LHCN-M2 (cell line): ENCODE results near the gene ZFHX2. TPM values are rescaled to one million over a fixed set of nuclear protein-coding genes. Genes with fewer than 3 reads are reported as not detected.
"Not testable (repeated sequence)": the region's sequence is repeated elsewhere in the genome, so short reads cannot be mapped to it uniquely, and the experiment has no call there.

Source experiments
- DNase-seq: peaks from one replicate; pipeline ENCODE4 v3.0.0-alpha.2; 2012; ENCODE audit warnings: low read depth
- total RNA-seq: library from RNA; depleted of rRNA; stranded (reverse); fragments of >200 nt; gene quantifications from 2 replicates; pipeline ENCODE4 v1.2.3, GENCODE V29; 2014

ZFHX2 gene
- total RNA-seq, 1 experiment from 2014 or later: 0.29 TPM

- DNase-seq: no peak
These were observed 11.5 kb downstream of the ZFHX2 start for GRCh38 chr14:23540141-23540469.

DNA sequence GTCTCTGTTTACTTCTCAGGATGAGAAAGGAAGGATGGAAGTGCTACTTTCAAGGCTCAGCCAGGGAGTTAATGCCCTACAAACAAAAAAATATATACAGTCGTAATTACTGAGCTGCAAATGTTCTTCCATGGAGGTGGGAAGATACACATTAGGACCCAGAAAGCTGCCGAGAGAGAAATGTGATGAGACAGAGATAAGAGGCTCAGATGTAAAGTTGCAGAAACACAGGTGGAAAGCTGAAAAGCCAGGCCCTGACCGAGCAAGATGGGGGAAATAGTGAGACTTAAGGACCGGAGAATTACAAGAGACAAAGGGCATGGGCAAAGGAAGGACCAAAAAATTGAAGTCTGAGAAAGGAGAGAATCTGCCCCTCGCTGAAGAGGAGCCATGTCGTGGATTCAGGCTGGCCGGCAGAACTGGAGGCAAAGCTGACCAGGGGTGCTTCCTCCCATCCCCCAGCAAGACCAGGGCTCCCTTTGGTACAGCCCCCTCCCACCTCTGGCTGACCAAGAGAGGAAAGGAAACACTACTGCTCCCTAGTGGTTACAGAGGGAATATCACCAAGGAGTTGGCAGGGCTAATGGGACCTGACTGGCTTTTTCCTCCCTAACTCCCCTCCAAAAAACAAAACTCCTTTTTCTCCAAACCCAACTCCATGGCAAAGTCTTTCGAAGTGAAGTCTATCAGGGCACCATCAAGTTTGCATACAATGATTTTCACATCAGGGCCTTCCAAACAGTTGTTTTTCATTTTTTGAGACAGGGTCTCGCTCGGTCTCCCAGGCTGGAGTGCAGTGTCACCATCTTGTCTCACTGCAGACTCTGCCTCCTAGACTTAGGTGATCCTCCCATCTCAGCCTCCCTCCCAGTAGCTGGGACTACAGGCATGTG is 12.1 kb downstream of the ZFHX2 start:
- peak; percentile 38 for DNase-seq

DNA sequence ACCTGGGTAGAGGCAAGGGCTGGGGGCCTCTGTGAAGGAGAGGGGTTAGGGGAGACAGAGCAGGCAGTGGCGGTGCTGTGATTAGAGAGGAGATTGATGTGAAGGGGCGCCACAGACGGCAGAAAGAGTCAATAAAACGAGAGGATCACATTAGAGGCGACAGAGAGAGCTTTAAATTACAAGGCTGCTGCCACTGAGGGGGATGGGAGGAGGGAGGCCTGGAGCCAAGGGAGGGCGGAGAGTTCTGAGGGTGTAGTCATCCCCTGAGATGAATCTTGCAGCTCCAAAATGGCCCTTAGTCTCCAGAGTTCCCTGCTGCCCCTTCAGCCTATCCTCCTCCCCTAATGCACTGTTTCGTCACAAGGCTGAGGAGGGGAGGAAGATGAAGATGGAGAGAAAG is 12.8 kb downstream of the ZFHX2 start:
- no peak for DNase-seq

DNA sequence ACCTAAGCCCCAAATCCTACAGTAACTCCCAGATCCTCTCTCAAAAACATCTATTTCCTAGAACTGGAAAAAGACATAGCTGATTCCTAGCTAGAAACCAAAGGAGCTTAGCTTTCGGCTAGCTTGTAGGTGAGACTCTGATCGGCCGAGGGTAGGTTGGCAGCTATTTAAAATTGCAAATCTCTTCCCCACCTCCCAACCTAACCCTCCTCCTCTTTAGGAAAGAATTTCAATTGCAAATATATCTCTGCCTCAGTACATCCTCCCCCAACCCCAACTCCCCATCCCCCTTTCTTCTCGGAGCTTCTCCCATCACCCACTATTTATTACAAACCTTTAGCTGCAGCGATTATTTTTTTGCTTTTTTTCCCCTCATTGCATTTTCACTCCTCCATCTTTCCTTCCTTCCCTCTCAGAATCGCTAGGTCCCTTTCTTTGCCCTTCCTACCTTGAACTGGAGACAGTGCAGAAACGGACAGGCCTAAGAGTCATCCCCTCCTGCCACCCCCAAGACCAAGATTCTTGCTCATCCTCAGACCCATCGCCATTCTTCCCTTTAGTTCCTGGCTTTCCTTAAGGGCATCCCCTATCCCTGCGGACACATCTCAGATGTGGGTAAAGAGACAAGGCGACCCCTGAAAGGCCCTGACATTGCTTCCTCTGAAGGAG is 13.4 kb downstream of the ZFHX2 start:
- no peak for DNase-seq

DNA sequence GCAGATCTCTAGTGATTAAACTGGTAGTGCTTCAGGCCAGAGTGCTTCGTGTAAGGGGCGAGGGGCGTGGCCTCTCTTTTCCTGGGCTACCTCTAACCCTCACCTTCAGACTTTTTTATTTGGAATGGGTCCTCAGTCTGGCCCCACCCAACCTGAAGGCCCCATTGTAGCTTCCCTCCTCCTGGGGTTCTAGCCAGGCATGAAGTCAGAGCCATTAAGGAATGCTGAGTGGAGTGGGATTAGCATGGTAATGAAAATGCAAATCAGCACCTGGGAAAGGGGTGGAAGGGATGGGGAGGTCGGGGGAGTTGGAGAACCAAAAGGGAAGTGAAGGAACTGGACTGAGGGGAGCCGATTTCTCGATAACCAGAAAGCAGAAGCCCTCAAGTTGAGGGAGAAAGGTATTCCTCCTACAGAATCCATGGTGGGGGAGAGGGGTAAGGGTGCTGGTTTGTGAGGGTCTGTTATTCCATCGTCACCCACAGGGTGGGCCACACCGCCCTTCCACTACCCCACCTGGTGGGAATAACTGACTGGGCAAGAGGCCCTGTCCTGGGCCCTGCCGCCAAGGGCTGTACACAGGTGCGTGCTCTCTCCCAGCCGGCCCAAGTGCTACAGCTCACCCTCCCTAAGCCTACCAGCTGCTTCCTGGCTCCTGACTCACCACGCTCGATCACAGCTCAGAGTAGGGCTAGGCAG is 14.1 kb downstream of the ZFHX2 start:
- DNase-seq: peak; percentile 48

DNA sequence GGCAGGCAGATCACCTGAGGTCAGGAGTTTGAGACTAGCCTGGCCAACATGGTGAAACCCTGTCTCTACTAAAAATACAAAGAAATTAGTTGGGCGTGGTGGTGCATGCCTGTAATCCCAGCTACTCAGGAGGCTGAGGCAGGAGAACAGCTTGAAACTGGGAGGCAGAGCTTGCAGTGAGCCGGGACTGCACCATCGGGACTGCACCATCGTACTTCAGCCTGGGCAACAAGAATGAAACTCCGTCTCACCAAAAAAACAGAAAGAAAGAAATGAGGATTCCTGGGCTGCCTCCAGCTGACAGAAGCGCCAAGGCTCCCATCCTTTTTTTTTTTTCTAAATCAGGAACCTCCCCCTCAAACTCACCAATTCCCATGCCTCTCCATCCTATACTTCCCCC is 14.7 kb downstream of the ZFHX2 start:
- not testable (repeated sequence) for DNase-seq

DNA sequence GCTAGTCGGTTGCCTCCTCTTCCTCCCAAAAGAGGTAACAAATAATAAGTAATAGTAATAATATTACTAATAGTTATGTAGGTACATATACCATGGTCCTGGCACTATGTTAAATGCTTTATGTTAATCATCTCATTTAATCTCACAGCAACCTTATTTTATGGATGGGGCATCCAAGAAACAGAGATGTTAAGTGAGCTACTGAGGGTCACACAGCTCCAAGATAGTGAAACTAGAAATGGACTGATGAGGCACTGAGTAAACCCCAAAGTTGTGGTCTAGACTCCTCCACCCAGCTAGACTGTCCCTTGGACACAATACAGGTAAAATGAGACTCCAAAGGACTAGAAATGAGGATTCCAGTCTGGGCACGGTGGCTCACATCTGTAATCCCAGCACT is 15.1 kb downstream of the ZFHX2 start:
- no peak for DNase-seq

DNA sequence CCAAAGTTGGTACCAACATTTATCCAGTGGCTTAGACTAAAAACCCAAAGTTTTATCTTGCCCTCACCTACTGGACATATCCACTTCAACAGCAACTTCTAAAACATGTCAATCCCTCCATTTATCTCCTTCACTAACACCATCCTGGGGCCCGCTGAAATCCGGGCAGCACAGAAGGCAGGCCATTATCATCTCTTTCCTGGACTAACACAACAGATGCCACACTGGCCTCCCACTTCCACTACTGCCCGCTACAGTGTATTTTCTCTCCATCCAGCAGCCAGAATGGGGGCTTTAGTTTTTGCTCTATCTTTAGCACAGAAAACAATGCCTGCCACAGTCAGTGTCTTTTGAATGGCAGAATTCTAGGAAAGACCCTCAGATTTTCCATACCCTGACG is 15.6 kb downstream of the ZFHX2 start:
- no peak for DNase-seq

DNA sequence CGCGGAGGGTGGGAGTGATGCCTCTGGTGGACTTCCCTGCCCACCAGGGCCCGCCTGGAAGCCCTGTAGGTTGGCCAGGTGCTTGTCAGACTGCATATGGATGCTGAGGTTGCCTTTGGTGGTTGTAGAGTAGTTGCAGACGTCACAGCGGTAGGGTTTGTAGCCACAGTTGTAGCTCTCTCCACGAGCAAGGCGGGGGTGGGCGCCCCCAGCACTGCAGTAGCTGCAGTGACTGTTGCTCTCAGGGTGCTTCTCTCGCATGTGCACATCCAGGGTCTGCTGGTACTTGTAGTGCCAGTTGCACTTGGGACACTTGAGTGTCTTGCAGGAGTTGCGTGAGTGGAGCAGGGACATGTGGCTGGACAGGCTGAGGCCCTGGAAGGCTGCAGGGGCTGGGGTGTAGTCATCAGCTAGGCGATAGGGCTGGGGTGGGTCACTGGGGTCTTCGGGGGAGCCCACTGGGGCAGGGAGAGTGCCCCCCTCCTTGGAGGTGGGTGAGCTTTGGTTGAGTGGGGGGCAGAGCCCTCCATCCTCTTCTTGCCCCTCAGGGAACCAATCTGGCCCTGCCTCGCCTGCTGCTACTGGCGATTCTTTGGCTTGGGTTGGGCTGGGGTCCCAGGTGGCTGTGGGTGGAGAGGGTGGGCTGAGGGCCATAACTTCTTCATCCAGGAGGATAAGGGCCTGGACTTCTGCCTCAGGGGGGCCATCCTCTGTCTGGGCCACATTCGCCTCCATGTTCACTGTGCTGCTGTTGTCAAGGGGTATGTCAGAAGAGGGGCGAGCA is 17.7 kb downstream of the ZFHX2 start:
- DNase-seq: no peak

DNA sequence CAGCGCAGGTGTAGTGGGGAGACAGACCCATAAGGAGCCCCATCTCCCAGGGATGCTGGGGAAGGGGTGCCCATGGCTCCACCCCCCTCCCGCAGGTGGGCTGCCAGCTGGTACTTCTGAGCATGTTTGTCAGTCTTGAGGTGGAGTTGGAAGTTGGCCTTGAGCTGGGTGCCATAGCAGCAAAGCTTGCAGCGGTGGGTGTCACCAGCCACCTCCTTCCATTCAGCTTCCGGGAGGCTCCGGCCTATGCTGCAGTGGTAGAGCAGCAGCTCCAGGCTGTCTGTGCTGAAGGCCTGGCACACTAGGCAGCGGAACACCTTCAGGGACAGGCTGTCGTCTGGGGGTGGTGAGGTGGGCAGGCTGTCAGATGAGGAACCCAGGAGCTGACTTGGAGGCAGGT is 18.9 kb downstream of the ZFHX2 start:
- no peak for DNase-seq

DNA sequence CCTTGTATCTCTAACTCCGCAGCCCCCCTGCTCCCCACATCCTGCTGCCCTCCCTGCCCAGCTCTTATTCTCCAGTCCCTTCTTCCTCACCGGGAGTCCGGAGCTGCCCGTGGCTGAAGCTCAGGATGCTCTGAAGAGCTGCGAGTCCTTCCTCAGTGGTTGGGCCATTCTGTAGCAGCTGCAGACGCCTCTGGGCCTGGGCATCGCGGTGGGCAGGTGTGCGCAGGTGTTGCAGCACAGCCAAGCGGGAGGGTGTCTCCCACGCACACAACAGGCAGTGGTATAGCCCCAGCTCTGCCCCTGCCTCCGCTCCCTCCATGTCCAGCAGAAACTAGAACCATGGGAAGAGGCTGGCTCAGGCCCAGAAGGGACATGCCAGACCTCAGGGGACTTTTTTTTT is 20.2 kb downstream of the ZFHX2 start:
- DNase-seq: no peak

- DNase-seq: no peak
These were observed 21.1 kb downstream of the ZFHX2 start for GRCh38 chr14:23530375-23531055.

DNA sequence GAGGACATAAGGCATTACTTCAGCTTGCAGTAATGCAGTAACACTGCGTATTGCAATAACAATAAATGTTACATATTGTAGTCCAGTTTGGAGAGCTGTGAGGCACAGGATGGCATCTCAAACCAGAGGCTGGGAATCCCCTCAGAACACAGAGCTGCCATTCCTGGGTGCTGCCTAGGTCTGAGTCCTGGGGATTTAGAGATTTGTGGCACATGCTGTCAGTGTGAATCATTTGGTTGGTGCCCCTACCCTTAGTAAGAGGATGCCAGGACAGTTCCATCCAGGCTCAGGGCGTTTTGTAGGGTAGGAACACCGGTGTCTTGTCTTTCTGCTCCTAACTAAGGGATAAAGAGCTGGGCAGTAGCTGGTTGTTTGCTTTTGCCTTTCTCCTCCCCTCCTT is 22.5 kb downstream of the ZFHX2 start:
- DNase-seq: no peak

GRCh38 chr14:23528555-23528954 is 23.0 kb downstream of the ZFHX2 start:
- no peak for DNase-seq

- DNase-seq: no peak
These were observed 26.0 kb downstream of the ZFHX2 start for GRCh38 chr14:23525611-23526010.

GRCh38 chr14:23524954-23525353 is 26.6 kb downstream of the ZFHX2 start:
- no peak for DNase-seq

GRCh38 chr14:23523229-23524016 is 28.1 kb downstream of the ZFHX2 start:
- no peak for DNase-seq

GRCh38 chr14:23522643-23523198 is 28.8 kb downstream of the ZFHX2 start:
- no peak for DNase-seq

DNA sequence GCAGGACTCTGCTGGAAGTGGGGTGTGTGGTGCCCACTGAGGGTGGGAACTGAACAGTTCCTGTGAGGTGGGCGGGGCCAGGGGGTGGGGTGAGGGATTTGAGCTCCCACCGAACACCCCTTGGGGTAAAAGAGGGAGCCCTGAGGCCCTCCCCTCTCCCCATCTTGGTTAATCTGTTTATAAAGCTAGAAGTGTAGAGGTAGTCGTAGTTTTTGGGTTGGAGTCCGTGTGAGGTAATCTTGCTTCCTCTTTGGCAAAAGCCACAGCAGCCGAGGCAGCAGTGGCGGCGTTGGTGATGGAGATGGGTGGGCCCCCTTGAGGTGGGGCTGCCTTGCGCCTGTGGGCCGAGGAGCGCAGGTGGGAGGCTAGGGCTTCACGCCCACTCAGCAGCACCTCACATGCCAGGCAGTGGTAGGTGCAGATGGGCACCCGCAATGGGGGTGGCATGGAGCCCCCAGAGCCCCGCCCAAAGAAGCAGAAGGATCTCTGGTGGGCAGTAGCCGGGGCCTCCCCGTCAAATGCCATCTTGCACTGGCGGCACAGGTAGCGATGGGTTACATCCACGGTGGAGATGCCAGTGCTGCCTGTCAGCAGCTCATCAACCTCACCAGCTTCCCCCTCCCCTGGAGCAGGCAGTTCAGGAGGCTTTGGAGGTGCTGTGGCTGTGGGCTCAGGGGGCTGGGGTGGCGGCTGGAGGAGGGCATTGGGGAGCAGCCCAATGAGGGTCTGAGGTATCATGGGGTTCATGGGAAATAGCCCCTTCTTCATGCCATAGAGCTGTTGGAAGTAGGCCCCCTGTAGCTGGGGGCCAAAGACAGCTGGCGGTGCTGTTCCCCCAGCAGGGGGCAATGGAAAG is 29.6 kb downstream of the ZFHX2 start:
- DNase-seq: no peak
